Stimulated activated CD4-positive, alpha-beta T cell treated with anti-CD3 and anti-CD28 coated beads, Interleukin-2, amount 100 ng/mL, for 24 hours (primary cell): ENCODE measurements around the gene SLIT3.

ENCODE experiments used
- DNase-seq, 2 donors: peaks; one replicate each; pipeline ENCODE4 v3.0.0-alpha.2; 2020

Gene SLIT3

GRCh38 chr5:169063316-169063953 is 237.5 kb downstream of the SLIT3 start:
- DNase-seq, result no peak

GRCh38 chr5:169062690-169063089 is 238.2 kb downstream of the SLIT3 start:
- DNase-seq, result no peak

- no peak for DNase-seq
Measured at GRCh38 chr5:169054506-169054905, 246.4 kb downstream of the SLIT3 start.

- no peak for DNase-seq
Measured at GRCh38 chr5:169052207-169052606, 248.7 kb downstream of the SLIT3 start.

- DNase-seq, result no peak
Measured at GRCh38 chr5:169051351-169051750, 249.6 kb downstream of the SLIT3 start.

- DNase-seq, result no peak
Measured at GRCh38 chr5:169050636-169051035, 250.3 kb downstream of the SLIT3 start.

- no peak for DNase-seq
Measured at GRCh38 chr5:169050146-169050571, 250.8 kb downstream of the SLIT3 start.

GRCh38 chr5:169049712-169050111 is 251.2 kb downstream of the SLIT3 start:
- DNase-seq, result no peak

GRCh38 chr5:169048181-169049125 is 252.5 kb downstream of the SLIT3 start:
- no peak for DNase-seq

- no peak for DNase-seq
Measured at GRCh38 chr5:169044962-169045361, 256.0 kb downstream of the SLIT3 start.

GRCh38 chr5:169041180-169041579 is 259.8 kb downstream of the SLIT3 start:
- DNase-seq, result no peak

- no peak for DNase-seq
Measured at GRCh38 chr5:169039592-169039991, 261.3 kb downstream of the SLIT3 start.

GRCh38 chr5:169037466-169037865 is 263.5 kb downstream of the SLIT3 start:
- no peak for DNase-seq

GRCh38 chr5:169036079-169036805 is 264.7 kb downstream of the SLIT3 start:
- no peak for DNase-seq

- no peak for DNase-seq
Measured at GRCh38 chr5:169029661-169030274, 271.2 kb downstream of the SLIT3 start.

- DNase-seq, result no peak
Measured at GRCh38 chr5:169029037-169029436, 271.9 kb downstream of the SLIT3 start.

- DNase-seq, result no peak
Measured at GRCh38 chr5:169027501-169028061, 273.4 kb downstream of the SLIT3 start.

GRCh38 chr5:169025491-169025890 is 275.4 kb downstream of the SLIT3 start:
- DNase-seq, result no peak

- DNase-seq, result no peak
Measured at GRCh38 chr5:169024421-169024820, 276.5 kb downstream of the SLIT3 start.

- no peak for DNase-seq
Measured at GRCh38 chr5:169022718-169023117, 278.2 kb downstream of the SLIT3 start.

GRCh38 chr5:169020102-169020501 is 280.8 kb downstream of the SLIT3 start:
- DNase-seq, result no peak

GRCh38 chr5:169018925-169019324 is 282.0 kb downstream of the SLIT3 start:
- no peak for DNase-seq

GRCh38 chr5:169015991-169016390 is 284.9 kb downstream of the SLIT3 start:
- DNase-seq, result no peak
